Neural cell (in vitro differentiated cells): Measurements from ENCODE around the gene CDH4. TPM values are rescaled to one million over a fixed set of nuclear protein-coding genes. Genes with fewer than 3 reads are reported as not detected.

ENCODE experiments used
- H2AFZ ChIP-seq: fragments of 200-600, 300-800 bp; sonication (generic), shearing (Covaris generic); 2 replicates; pipeline ENCODE4 v1.6.0; 2014; ENCODE audit warnings: low read depth, mild to moderate bottlenecking, antibody characterized with exemption, low read length, moderate library complexity
- H3F3A ChIP-seq: fragments of 200-600 bp; shearing (Covaris generic); 2 replicates; pipeline ENCODE4 v1.6.1; 2016; ENCODE audit warnings: mild to moderate bottlenecking, moderate library complexity, mixed read lengths, antibody characterized with exemption, low read length; ENCODE audit not compliant: insufficient read depth, poor library complexity, severe bottlenecking
- H3K27ac ChIP-seq: fragments of 200-600, 300-800 bp; sonication (generic), shearing (Covaris generic); 2 replicates; pipeline ENCODE4 v1.5.1; 2014; ENCODE audit warnings: mild to moderate bottlenecking, low read length, moderate library complexity
- H3K27me3 ChIP-seq: fragments of 300-800, 200-600 bp; sonication (generic), shearing (Covaris generic); 2 replicates; pipeline ENCODE4 v1.6.0; 2014; ENCODE audit warnings: mild to moderate bottlenecking, low read depth, low read length, moderate library complexity; ENCODE audit not compliant: insufficient read depth
- H3K36me3 ChIP-seq: fragments of 300-800, 200-600 bp; sonication (generic), shearing (Covaris generic); 2 replicates; pipeline ENCODE4 v1.5.1; 2014; ENCODE audit warnings: mild to moderate bottlenecking, antibody characterized with exemption, low read length, moderate library complexity; ENCODE audit not compliant: insufficient read depth
- H3K4me2 ChIP-seq: fragments of 300-800, 200-600 bp; sonication (generic), shearing (Covaris generic); 2 replicates; pipeline ENCODE4 v1.6.0; 2014; ENCODE audit warnings: mild to moderate bottlenecking, low read length
- H3K4me3 ChIP-seq: fragments of 300-800, 200-600 bp; sonication (generic), shearing (Covaris generic); 2 replicates; pipeline ENCODE4 v1.5.1; 2014; ENCODE audit warnings: mild to moderate bottlenecking, low read length, moderate library complexity
- H3K79me2 ChIP-seq: fragments of 200-600 bp; shearing (Covaris generic); replicated peaks from 2 replicates; pipeline ENCODE4 v1.6.0; 2014; ENCODE audit warnings: mild to moderate bottlenecking, low read length, moderate library complexity; ENCODE audit not compliant: insufficient read depth
- H3K9ac ChIP-seq: fragments of 300-800, 200-600 bp; sonication (generic), shearing (Covaris generic); 2 replicates; pipeline ENCODE4 v1.6.1; 2016; ENCODE audit warnings: mild to moderate bottlenecking, low read length, mixed read lengths
- H3K9me2 ChIP-seq: fragments of 200-600 bp; shearing (Covaris generic); 2 replicates; pipeline ENCODE4 v1.6.1; 2016; ENCODE audit warnings: mild to moderate bottlenecking, low read length, mixed read lengths; ENCODE audit not compliant: insufficient read depth
- H3K9me3 ChIP-seq: fragments of 200-600, 300-800 bp; sonication (generic), shearing (Covaris generic); 2 replicates; pipeline ENCODE4 v1.6.1; 2016; ENCODE audit warnings: mild to moderate bottlenecking, mixed run types, low read length, moderate library complexity, mixed read lengths
- H4K20me1 ChIP-seq: fragments of 200-600 bp; shearing (Covaris generic); 2 replicates; pipeline ENCODE4 v1.6.1; 2016; ENCODE audit warnings: mild to moderate bottlenecking, mixed run types; ENCODE audit not compliant: insufficient read depth
- EP300 ChIP-seq: fragments of 450-650 bp; conservative IDR thresholded peaks from 2 replicates; pipeline ENCODE4 v1.6.1; 2014; ENCODE audit warnings: antibody characterized with exemption, mild to moderate bottlenecking, moderate library complexity; ENCODE audit not compliant: poor library complexity, severe bottlenecking
- EZH2 ChIP-seq: fragments of 200-600, 300-800 bp; shearing (Covaris generic), sonication (generic); IDR thresholded peaks from 2 replicates; pipeline ENCODE4 v1.6.1; 2014; ENCODE audit warnings: antibody characterized with exemption, low read length, borderline replicate concordance, mild to moderate bottlenecking; ENCODE audit not compliant: insufficient read depth, poor library complexity, severe bottlenecking
- MXI1 ChIP-seq: fragments of 450-650 bp; conservative IDR thresholded peaks from 2 replicates; pipeline ENCODE4 v1.6.1; 2014; ENCODE audit warnings: antibody characterized with exemption, mild to moderate bottlenecking; ENCODE audit not compliant: poor library complexity, severe bottlenecking
- POLR2AphosphoS5 ChIP-seq: IDR thresholded peaks from 2 replicates; pipeline ENCODE4 v1.6.1; 2012
- RAD21 ChIP-seq: fragments of 450-650 bp; conservative IDR thresholded peaks from 2 replicates; pipeline ENCODE4 v1.6.1; 2014; ENCODE audit warnings: antibody characterized with exemption, mild to moderate bottlenecking, moderate library complexity
- SMC3 ChIP-seq: fragments of 450-650 bp; conservative IDR thresholded peaks from 2 replicates; pipeline ENCODE4 v1.6.1; 2014; ENCODE audit warnings: antibody characterized with exemption, mild to moderate bottlenecking, moderate library complexity; ENCODE audit not compliant: poor library complexity
- TAF1 ChIP-seq: IDR thresholded peaks from 2 replicates; pipeline ENCODE4 v1.6.1; 2012; ENCODE audit warnings: low read depth
- polyA plus RNA-seq: library from polyadenylated mRNA; depleted of rRNA; stranded (reverse); fragments of >200 nt; gene quantifications from 2 replicates; pipeline ENCODE4 v1.2.3, GENCODE V29; 2014
- TF ChIP-seq, protein P1 (sequence below): fragments of 450-650 bp; IDR thresholded peaks from 2 replicates; pipeline ENCODE4 v1.5.1; 2014; ENCODE audit warnings: antibody characterized with exemption, mild to moderate bottlenecking, moderate library complexity; ENCODE audit not compliant: poor library complexity, severe bottlenecking
- TF ChIP-seq, protein P2 (sequence below): IDR thresholded peaks from 2 replicates; pipeline ENCODE4 v1.6.1; 2012; ENCODE audit warnings: borderline replicate concordance

CDH4 gene
- polyA plus RNA-seq, 1 donor from 2014 or later: 24.6 TPM

GRCh38 chr20:61564628-61565027, 312.6 kb downstream of the CDH4 start:
- H3K27ac ChIP-seq: no peak overlapping the region
- no peaks in the 10 kb centered on the region for H3K36me3 ChIP-seq
- no peaks in the 10 kb centered on the region for H4K20me1 ChIP-seq

DNA sequence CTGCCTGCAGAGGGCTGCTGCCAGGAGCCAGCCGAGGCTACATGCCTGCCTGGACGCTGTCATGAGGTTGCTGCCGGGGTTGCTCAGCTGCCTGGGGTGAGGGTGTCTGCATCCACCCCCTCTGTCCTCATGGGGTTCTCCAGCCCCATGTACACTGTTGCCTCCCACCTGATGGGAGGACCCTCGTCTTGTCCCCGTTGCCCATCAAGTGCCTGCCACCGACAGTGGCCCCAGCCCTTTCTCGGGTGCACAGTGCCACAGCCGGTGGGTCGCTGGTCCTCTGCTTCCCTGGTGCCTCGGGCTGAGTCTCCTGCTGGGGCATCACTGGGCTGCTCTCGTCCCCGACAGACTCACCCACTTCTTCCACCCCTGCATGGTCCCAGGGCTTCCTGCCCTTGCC, 313.7 kb downstream of the CDH4 start:
- Histone ChIP-seq H3F3A (no peaks in the 10 kb centered on the region), H3K36me3 (no peaks in the 10 kb centered on the region), H3K27ac (no peak overlapping the region), H3K4me2 (no peak overlapping the region), H3K79me2 (no peaks in the 10 kb centered on the region), H4K20me1 (no peaks in the 10 kb centered on the region), H3K9ac (no peak overlapping the region), H3K27me3 (no peaks in the 10 kb centered on the region), H3K4me3 (no peak overlapping the region), H2AFZ (no peak overlapping the region), H3K9me3 (no peaks in the 10 kb centered on the region), H3K9me2 (no peaks in the 10 kb centered on the region)
- TF ChIP-seq TAF1 (no peak), EZH2 (no peak), EP300 (no peak), MXI1 (no peak)

More at GRCh38 chr20:61564628-61565027, 312.6 kb downstream of the CDH4 start:
- no peaks in the 10 kb centered on the region for H3K9me3 ChIP-seq
- H3F3A ChIP-seq: no peaks in the 10 kb centered on the region
- H3K9me2 ChIP-seq: no peaks in the 10 kb centered on the region
- H3K79me2 ChIP-seq: no peaks in the 10 kb centered on the region
- no peak overlapping the region for H3K4me2 ChIP-seq
- TF ChIP-seq EZH2: no peak
- no peak for TF ChIP-seq EP300
- TF ChIP-seq SMC3: no peak
- TF ChIP-seq, protein P1, sequence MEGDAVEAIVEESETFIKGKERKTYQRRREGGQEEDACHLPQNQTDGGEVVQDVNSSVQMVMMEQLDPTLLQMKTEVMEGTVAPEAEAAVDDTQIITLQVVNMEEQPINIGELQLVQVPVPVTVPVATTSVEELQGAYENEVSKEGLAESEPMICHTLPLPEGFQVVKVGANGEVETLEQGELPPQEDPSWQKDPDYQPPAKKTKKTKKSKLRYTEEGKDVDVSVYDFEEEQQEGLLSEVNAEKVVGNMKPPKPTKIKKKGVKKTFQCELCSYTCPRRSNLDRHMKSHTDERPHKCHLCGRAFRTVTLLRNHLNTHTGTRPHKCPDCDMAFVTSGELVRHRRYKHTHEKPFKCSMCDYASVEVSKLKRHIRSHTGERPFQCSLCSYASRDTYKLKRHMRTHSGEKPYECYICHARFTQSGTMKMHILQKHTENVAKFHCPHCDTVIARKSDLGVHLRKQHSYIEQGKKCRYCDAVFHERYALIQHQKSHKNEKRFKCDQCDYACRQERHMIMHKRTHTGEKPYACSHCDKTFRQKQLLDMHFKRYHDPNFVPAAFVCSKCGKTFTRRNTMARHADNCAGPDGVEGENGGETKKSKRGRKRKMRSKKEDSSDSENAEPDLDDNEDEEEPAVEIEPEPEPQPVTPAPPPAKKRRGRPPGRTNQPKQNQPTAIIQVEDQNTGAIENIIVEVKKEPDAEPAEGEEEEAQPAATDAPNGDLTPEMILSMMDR: no peak
- TF ChIP-seq POLR2AphosphoS5: no peak
- no peak for TF ChIP-seq TAF1
- no peak overlapping the region for H3K4me3 ChIP-seq
- no peaks in the 10 kb centered on the region for H3K27me3 ChIP-seq
- no peak overlapping the region for H2AFZ ChIP-seq
- no peak overlapping the region for H3K9ac ChIP-seq

DNA sequence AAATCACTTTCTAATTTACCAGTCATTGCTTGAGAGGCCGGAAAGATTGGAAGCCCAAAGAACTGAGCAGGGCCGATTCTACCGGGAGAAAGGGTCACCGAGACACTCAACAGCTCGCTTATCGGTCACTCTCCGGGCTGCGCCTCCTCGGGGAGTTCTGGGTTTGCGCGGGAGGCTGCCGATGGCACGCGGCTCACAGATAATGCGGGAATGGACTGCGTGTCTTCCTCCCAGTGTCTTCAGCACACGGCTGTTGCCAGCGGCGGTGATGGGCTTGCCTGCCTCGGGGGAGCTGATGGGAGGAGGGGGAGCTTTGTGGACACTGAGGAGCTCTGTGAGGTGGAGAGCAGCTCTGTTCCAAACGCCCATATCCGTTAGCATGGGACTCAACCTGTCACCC, 314.6 kb downstream of the CDH4 start:
- Histone ChIP-seq H3F3A (no peaks in the 10 kb centered on the region), H3K4me3 (no peak overlapping the region), H2AFZ (no peak overlapping the region), H3K27ac (no peak overlapping the region), H3K9ac (no peak overlapping the region), H3K9me3 (no peaks in the 10 kb centered on the region), H3K27me3 (no peaks in the 10 kb centered on the region), H3K36me3 (no peaks in the 10 kb centered on the region), H3K4me2 (no peak overlapping the region), H3K79me2 (no peaks in the 10 kb centered on the region), H4K20me1 (no peaks in the 10 kb centered on the region), H3K9me2 (no peaks in the 10 kb centered on the region)
- TF ChIP-seq TAF1 (no peak), POLR2AphosphoS5 (no peak), MXI1 (no peak), SMC3 (no peak), EZH2 (no peak), EP300 (no peak), RAD21 (no peak)
- TF ChIP-seq, protein P1: no peak
- TF ChIP-seq, protein P2, sequence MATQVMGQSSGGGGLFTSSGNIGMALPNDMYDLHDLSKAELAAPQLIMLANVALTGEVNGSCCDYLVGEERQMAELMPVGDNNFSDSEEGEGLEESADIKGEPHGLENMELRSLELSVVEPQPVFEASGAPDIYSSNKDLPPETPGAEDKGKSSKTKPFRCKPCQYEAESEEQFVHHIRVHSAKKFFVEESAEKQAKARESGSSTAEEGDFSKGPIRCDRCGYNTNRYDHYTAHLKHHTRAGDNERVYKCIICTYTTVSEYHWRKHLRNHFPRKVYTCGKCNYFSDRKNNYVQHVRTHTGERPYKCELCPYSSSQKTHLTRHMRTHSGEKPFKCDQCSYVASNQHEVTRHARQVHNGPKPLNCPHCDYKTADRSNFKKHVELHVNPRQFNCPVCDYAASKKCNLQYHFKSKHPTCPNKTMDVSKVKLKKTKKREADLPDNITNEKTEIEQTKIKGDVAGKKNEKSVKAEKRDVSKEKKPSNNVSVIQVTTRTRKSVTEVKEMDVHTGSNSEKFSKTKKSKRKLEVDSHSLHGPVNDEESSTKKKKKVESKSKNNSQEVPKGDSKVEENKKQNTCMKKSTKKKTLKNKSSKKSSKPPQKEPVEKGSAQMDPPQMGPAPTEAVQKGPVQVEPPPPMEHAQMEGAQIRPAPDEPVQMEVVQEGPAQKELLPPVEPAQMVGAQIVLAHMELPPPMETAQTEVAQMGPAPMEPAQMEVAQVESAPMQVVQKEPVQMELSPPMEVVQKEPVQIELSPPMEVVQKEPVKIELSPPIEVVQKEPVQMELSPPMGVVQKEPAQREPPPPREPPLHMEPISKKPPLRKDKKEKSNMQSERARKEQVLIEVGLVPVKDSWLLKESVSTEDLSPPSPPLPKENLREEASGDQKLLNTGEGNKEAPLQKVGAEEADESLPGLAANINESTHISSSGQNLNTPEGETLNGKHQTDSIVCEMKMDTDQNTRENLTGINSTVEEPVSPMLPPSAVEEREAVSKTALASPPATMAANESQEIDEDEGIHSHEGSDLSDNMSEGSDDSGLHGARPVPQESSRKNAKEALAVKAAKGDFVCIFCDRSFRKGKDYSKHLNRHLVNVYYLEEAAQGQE: no peak
